H9 (cell line): ENCODE results near the gene RAP1GAP. TPM values are rescaled to one million over a fixed set of nuclear protein-coding genes. Genes with fewer than 3 reads are reported as not detected.

Source experiments
- DNase-seq: peaks from one replicate; pipeline ENCODE4 v3.0.0-alpha.2; 2017
- H2AFZ ChIP-seq: one replicate; pipeline ENCODE4 v1.6.1; 2013; ENCODE audit warnings: mild to moderate bottlenecking, low read length, control low read depth, moderate library complexity
- H2AK5ac ChIP-seq: 2 replicates; pipeline ENCODE4 v1.6.1; 2013; ENCODE audit warnings: low read length, control low read depth, mixed read lengths; ENCODE audit not compliant: insufficient read length
- H2BK120ac ChIP-seq: one replicate; pipeline ENCODE4 v1.6.1; 2013; ENCODE audit warnings: low read depth, mild to moderate bottlenecking, low read length, control low read depth, inconsistent platforms; ENCODE audit not compliant: poor library complexity, severe bottlenecking
- H2BK12ac ChIP-seq: 2 replicates; pipeline ENCODE4 v1.6.1; 2013; ENCODE audit warnings: low read length, control low read depth, mixed read lengths, low read depth; ENCODE audit not compliant: insufficient read length
- H2BK15ac ChIP-seq: 2 replicates; pipeline ENCODE4 v1.6.1; 2013; ENCODE audit warnings: low read depth, low read length, control low read depth
- H2BK20ac ChIP-seq: one replicate; pipeline ENCODE4 v1.6.1; 2013; ENCODE audit warnings: low read depth, mild to moderate bottlenecking, low read length, control low read depth, inconsistent platforms; ENCODE audit not compliant: poor library complexity, severe bottlenecking
- H2BK5ac ChIP-seq: 2 replicates; pipeline ENCODE4 v1.6.1; 2013; ENCODE audit warnings: low read length, control low read depth, mixed read lengths; ENCODE audit not compliant: insufficient read length
- H3K14ac ChIP-seq: 2 replicates; pipeline ENCODE4 v1.6.1; 2013; ENCODE audit warnings: low read length, control low read depth; ENCODE audit not compliant: insufficient read depth
- H3K18ac ChIP-seq: 2 replicates; pipeline ENCODE4 v1.6.1; 2013; ENCODE audit warnings: low read depth, mild to moderate bottlenecking, mixed read lengths, low read length, control low read depth; ENCODE audit not compliant: insufficient read length
- H3K23ac ChIP-seq: 2 replicates; pipeline ENCODE4 v1.6.1; 2013; ENCODE audit warnings: low read length, control low read depth, mixed read lengths, low read depth; ENCODE audit not compliant: insufficient read length
- H3K23me2 ChIP-seq: 2 replicates; pipeline ENCODE4 v1.6.1; 2013; ENCODE audit warnings: low read depth, mild to moderate bottlenecking, mixed read lengths, low read length, control low read depth; ENCODE audit not compliant: insufficient read length, poor library complexity, severe bottlenecking
- H3K27ac ChIP-seq: 2 replicates; pipeline ENCODE4 v1.5.1; 2013; ENCODE audit warnings: low read length, control low read depth, mixed read lengths, low read depth; ENCODE audit not compliant: insufficient read length
- H3K27me3 ChIP-seq: 2 replicates; pipeline ENCODE4 v1.6.1; 2013; ENCODE audit warnings: low read length, control low read depth, inconsistent platforms; ENCODE audit not compliant: insufficient read depth
- H3K4ac ChIP-seq: 2 replicates; pipeline ENCODE4 v1.6.1; 2013; ENCODE audit warnings: low read depth, mild to moderate bottlenecking, control low read depth, inconsistent platforms, low read length, moderate library complexity
- H3K4me1 ChIP-seq: 2 replicates; pipeline ENCODE4 v1.6.1; 2013; ENCODE audit warnings: low read length, control low read depth, inconsistent platforms; ENCODE audit not compliant: insufficient read depth
- H3K4me2 ChIP-seq: 2 replicates; pipeline ENCODE4 v1.6.1; 2013; ENCODE audit warnings: low read length, control low read depth, mixed read lengths; ENCODE audit not compliant: insufficient read length, insufficient read depth
- H3K56ac ChIP-seq: 2 replicates; pipeline ENCODE4 v1.6.1; 2013; ENCODE audit warnings: low read depth, mild to moderate bottlenecking, mixed read lengths, low read length, control low read depth; ENCODE audit not compliant: insufficient read length
- H3K79me1 ChIP-seq: 2 replicates; pipeline ENCODE4 v1.6.1; 2013; ENCODE audit warnings: low read depth, mild to moderate bottlenecking, moderate library complexity, low read length, control low read depth, inconsistent platforms; ENCODE audit not compliant: insufficient read depth, poor library complexity, severe bottlenecking
- H3K79me2 ChIP-seq: 2 replicates; pipeline ENCODE4 v1.6.1; 2013; ENCODE audit warnings: low read length, control low read depth, inconsistent platforms; ENCODE audit not compliant: insufficient read depth
- H3K9ac ChIP-seq: 2 replicates; pipeline ENCODE4 v1.6.1; 2013; ENCODE audit warnings: low read length, control low read depth, mixed read lengths; ENCODE audit not compliant: insufficient read length; ENCODE audit errors: extremely low read depth
- H3K9me3 ChIP-seq: one replicate; pipeline ENCODE4 v1.6.1; 2013; ENCODE audit warnings: low read depth, low read length, inconsistent platforms; ENCODE audit not compliant: control insufficient read depth
- H3T11ph ChIP-seq: one replicate; pipeline ENCODE4 v1.6.1; 2013; ENCODE audit warnings: mild to moderate bottlenecking, low read length, control low read depth, inconsistent platforms
- H4K20me1 ChIP-seq: one replicate; pipeline ENCODE4 v1.6.1; 2013; ENCODE audit not compliant: control insufficient read depth, insufficient read length, insufficient read depth
- H4K5ac ChIP-seq: 2 replicates; pipeline ENCODE4 v1.6.1; 2013; ENCODE audit warnings: low read depth, mild to moderate bottlenecking, mixed read lengths, low read length, control low read depth; ENCODE audit not compliant: insufficient read length
- H4K8ac ChIP-seq: replicated peaks from 2 replicates; pipeline ENCODE4 v1.6.1; 2013; ENCODE audit warnings: low read length, control low read depth, mixed read lengths, low read depth; ENCODE audit not compliant: insufficient read length
- H4K91ac ChIP-seq: 2 replicates; pipeline ENCODE4 v1.6.1; 2013; ENCODE audit warnings: low read depth, mild to moderate bottlenecking, moderate library complexity, mixed read lengths, low read length, control low read depth; ENCODE audit not compliant: insufficient read length
- H3K27ac Mint-ChIP-seq, 3 experiments: 2 replicates in 2 of 3; 3 replicates in 1 of 3; pipeline ENCODE4 v1.8.0; 2020 to 2021; ENCODE audit warnings: mixed read lengths in 3 of 3, mild to moderate bottlenecking in 1 of 3, moderate library complexity in 1 of 3
- H3K27me3 Mint-ChIP-seq: 2 replicates; pipeline ENCODE4 v1.8.0; 2021; ENCODE audit warnings: low read depth, mild to moderate bottlenecking, moderate library complexity, mixed read lengths
- H3K36me3 Mint-ChIP-seq, 3 experiments: 2 replicates in 2 of 3; 3 replicates in 1 of 3; pipeline ENCODE4 v1.8.0; 2020 to 2021; ENCODE audit warnings: low read depth in 3 of 3, mixed read lengths in 3 of 3; ENCODE audit not compliant: insufficient read depth in 1 of 3
- H3K4me1 Mint-ChIP-seq, 2 experiments: 2 replicates each; pipeline ENCODE4 v1.8.0; 2020; ENCODE audit warnings: mixed read lengths in 2 of 2
- H3K4me3 Mint-ChIP-seq, 2 experiments: 2 replicates in 1 of 2; 3 replicates in 1 of 2; pipeline ENCODE4 v1.8.0; 2020 to 2021; ENCODE audit warnings: mild to moderate bottlenecking in 2 of 2, mixed read lengths in 2 of 2, moderate library complexity in 1 of 2
- H3K9me3 Mint-ChIP-seq, 2 experiments: 2 replicates in 1 of 2; 3 replicates in 1 of 2; pipeline ENCODE4 v1.8.0; 2020; ENCODE audit warnings: mild to moderate bottlenecking in 2 of 2, mixed read lengths in 2 of 2, moderate library complexity in 1 of 2
- CTCF ChIP-seq: fragments of 200-600 bp; sonication (generic); conservative IDR thresholded peaks from 3 replicates; pipeline ENCODE4 v1.8.0; 2021; ENCODE audit warnings: antibody characterized with exemption, mild to moderate bottlenecking
- WGBS: extraction: QIAGEN DNeasy Blood & Tissue Kit; methylation state at CpG from one replicate; pipeline ENCODE4 v1.1.7; 2013; ENCODE audit warnings: missing lambda C conversion rate, low lambda C conversion rate, mixed read lengths; ENCODE audit not compliant: insufficient read length; ENCODE audit errors: extremely low coverage; 5-methylcytosine and 5-hydroxymethylcytosine counted together
- total RNA-seq: library from RNA; stranded (reverse); gene quantifications from 2 replicates; pipeline ENCODE4 v1.2.1, GENCODE V29; 2021

The RAP1GAP gene
- total RNA-seq, 1 experiment from 2014 or later, result 7.9 TPM

- no peaks in the 10 kb centered on the region for H3K23me2 ChIP-seq
- no peak for DNase-seq
- no CpG with 5 or more reads among the region's 2 CpGs for WGBS
- H3K36me3 Mint-ChIP-seq, result no peaks in the 10 kb centered on the region; a peak in 1 of 7 replicates
- no peak overlapping the region for H2AK5ac ChIP-seq
- H3K56ac ChIP-seq, result no peak overlapping the region
- no peak overlapping the region for H3K14ac ChIP-seq
- H4K5ac ChIP-seq, result no peak overlapping the region
- H4K8ac ChIP-seq, result no peak overlapping the region
- H3K4me2 ChIP-seq, result no peak overlapping the region
- H3K4ac ChIP-seq, result no peak overlapping the region
- H3K4me3 Mint-ChIP-seq, result no peak overlapping the region
- no peak overlapping the region for H4K91ac ChIP-seq
- no peaks in the 10 kb centered on the region for H3K27me3 Mint-ChIP-seq
- no peak overlapping the region for H3K23ac ChIP-seq
- H3K27ac Mint-ChIP-seq, result no peak overlapping the region
- peaks cover 13 to 26% of the 10 kb centered on the region in 2 experiments for H3K4me1 Mint-ChIP-seq
- no peak overlapping the region for H2BK20ac ChIP-seq
- H2AFZ ChIP-seq, result no peak overlapping the region
- H3K9ac ChIP-seq, result no peak overlapping the region
- H3K9me3 Mint-ChIP-seq, result no peaks in the 10 kb centered on the region
- no peak overlapping the region for H2BK120ac ChIP-seq
- no peaks in the 10 kb centered on the region for H4K20me1 ChIP-seq
- H3K27ac ChIP-seq, result no peak overlapping the region
- no peak overlapping the region for H2BK12ac ChIP-seq
- H3K79me2 ChIP-seq, result no peaks in the 10 kb centered on the region
- no peak for TF ChIP-seq CTCF
- no peaks in the 10 kb centered on the region for H3K79me1 ChIP-seq
- no peak overlapping the region for H2BK5ac ChIP-seq
- no peak overlapping the region for H3T11ph ChIP-seq
- no peak overlapping the region for H3K18ac ChIP-seq
- no peaks in the 10 kb centered on the region for H3K9me3 ChIP-seq
- no peak overlapping the region for H2BK15ac ChIP-seq
- no peaks in the 10 kb centered on the region for H3K4me1 ChIP-seq
- no peaks in the 10 kb centered on the region for H3K27me3 ChIP-seq
Observed at GRCh38 chr1:21596628-21597027, 72.5 kb downstream of the RAP1GAP start.
